Psoas muscle (tissue), 8 donors: ENCODE measurements around the gene ADAMTSL1. TPM values are rescaled to one million over a fixed set of nuclear protein-coding genes. Genes with fewer than 3 reads are reported as not detected.

Source experiments
- ATAC-seq, 4 donors: fragments of 200-7000 bp; cut with Tn5 transposase; one replicate each; pipeline ENCODE4 v1.9.1; 2020; ENCODE audit warnings: moderate library complexity in 3 of 4, mild to moderate bottlenecking in 2 of 4
- DNase-seq, 2 donors: peaks; one replicate each; pipeline ENCODE4 v3.0.0-alpha.2; 2020
- H3K27ac ChIP-seq: fragments of 200-600 bp; one replicate; pipeline ENCODE4 v1.8.0; 2022
- H3K27me3 ChIP-seq, 3 donors: fragments of 200-600 bp in 1 of 3; one replicate each; pipeline versions ENCODE4 v1.6.1 to v1.8.0; 2013 to 2022; ENCODE audit warnings: low read length in 2 of 3, mild to moderate bottlenecking in 2 of 3, moderate library complexity in 1 of 3; ENCODE audit not compliant: insufficient read depth in 3 of 3
- H3K36me3 ChIP-seq, 2 donors: fragments of 200-600 bp in 1 of 2; one replicate each; pipeline versions ENCODE4 v1.6.1 to v1.8.0; 2013 to 2022; ENCODE audit warnings: low read depth in 1 of 2, mild to moderate bottlenecking in 1 of 2, moderate library complexity in 1 of 2; ENCODE audit not compliant: insufficient read depth in 1 of 2
- H3K4me1 ChIP-seq: fragments of 200-600 bp; one replicate; pipeline ENCODE4 v1.8.0; 2022
- H3K4me3 ChIP-seq: fragments of 200-600 bp; one replicate; pipeline ENCODE4 v1.8.0; 2022; ENCODE audit warnings: mild to moderate bottlenecking
- H3K9me3 ChIP-seq: fragments of 200-600 bp; one replicate; pipeline ENCODE4 v1.8.0; 2022
- CTCF ChIP-seq: fragments of 200-600 bp; IDR thresholded peaks from one replicate; pipeline ENCODE4 v1.8.0; 2022; ENCODE audit warnings: antibody characterized with exemption
- WGBS, 3 donors: extraction: QIAGEN DNeasy Blood & Tissue Kit; methylation state at CpG; one replicate each; pipeline versions ENCODE4 v1.1.6 to v1.1.7; 2013; 5-methylcytosine and 5-hydroxymethylcytosine counted together
- intact Hi-C, 2 donors: fragments of 100-400 bp; cut with DNase I; formaldehyde crosslinking; loops; one replicate each; pipeline versions ENCODE4 v1.11.0 to v1.14.2; 2022
- polyA plus RNA-seq, 3 donors: library from polyadenylated mRNA; stranded (reverse); fragments of 200-250 nt; gene quantifications; one replicate each; pipeline ENCODE4 v1.2.3, GENCODE V29; 2013
- total RNA-seq, 4 donors: library from RNA; stranded (reverse); fragmentation: NEBNext Ultra II Directional in 2 of 4; extraction: Animal tissue kit (Norgen Biotek cat#: 25700) in 2 of 4; gene quantifications; one replicate each; pipeline versions ENCODE4 v1.2.1 to v1.2.4, GENCODE V29; 2021 to 2023
- donor health status: healthy with polysubstance abuse.
- donor health status: DM: no; HTN: no; CAD: no; lungs with moderate emphysema.
- donor health status: Bipolar disorder and iron deficiency.
- donor health status: healthy.
- donor health status: DM: yes; HTN: yes; CAD: no.
- donor health status: DM: no; HTN: no; CAD: no.
- donor health status: DM: no; HTN: no; CAD: no.
- donor health status: DM: yes; HTN: yes; CAD: no.

The ADAMTSL1 gene
- total and polyA plus RNA-seq, 7 donors: 0.08 to 0.57 (median 0.28) TPM

DNA sequence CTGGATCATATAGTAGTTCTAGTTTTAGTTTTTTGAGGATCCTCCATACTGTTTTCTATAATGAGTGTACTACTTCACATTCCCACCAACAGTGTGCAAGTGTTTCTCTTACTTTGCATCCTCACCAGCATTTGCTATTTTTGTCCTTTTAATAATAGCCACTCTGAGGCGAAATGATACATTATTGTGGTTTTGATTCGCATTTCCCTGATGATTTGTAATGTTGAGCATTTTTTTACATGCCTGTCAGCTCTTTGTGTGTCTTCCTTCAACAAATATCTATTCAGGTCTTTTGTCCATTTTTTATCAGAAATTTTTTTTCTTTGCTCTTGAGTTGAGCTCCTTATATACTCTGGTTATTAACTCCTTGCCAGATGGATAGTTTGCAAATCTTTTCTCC lies 114.0 kb downstream of the ADAMTSL1 start:
- no peak for DNase-seq
- H3K36me3 ChIP-seq: no peaks in the 10 kb centered on the region
- no peaks in the 10 kb centered on the region for H3K4me1 ChIP-seq
- H3K9me3 ChIP-seq: peaks cover 16% of the 10 kb centered on the region
- intact Hi-C loops: no loop called here
- H3K27ac ChIP-seq: no peak overlapping the region
- ATAC-seq: no peak
- 88 to 91% (median 90%) methylated on average over 2 of the region's 2 CpGs for WGBS, 3 donors
- H3K27me3 ChIP-seq: no peaks in the 10 kb centered on the region
- no peak overlapping the region for H3K4me3 ChIP-seq
- no peak for TF ChIP-seq CTCF

DNA sequence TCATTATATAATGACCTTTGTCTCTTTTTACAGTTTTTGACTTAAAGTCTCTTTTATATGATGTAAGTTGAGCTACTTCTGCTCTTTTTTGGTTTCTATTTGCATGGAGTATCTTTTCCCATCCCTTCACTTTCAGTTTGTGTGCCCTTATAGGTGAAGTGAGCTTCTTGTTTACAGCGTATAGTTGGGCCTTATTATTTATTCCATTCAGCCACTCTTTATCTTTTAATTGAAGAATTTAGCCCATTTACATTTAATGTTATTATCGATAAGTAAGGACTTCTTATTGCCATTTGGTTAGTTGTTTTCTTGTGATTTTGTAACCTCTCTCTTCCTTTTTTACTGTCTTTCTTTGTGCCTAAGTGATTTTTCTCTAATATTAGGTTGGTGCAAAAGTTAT lies 117.3 kb downstream of the ADAMTSL1 start:
- Histone ChIP-seq H3K4me3 (no peak overlapping the region), H3K4me1 (no peaks in the 10 kb centered on the region), H3K27me3 (no peaks in the 10 kb centered on the region), H3K27ac (no peak overlapping the region), H3K9me3 (peaks cover 21% of the 10 kb centered on the region), H3K36me3 (no peaks in the 10 kb centered on the region)
- 97 to 99% (median 97%) methylated on average over 2 of the region's 2 CpGs for WGBS, 3 donors
- no peak for DNase-seq
- intact Hi-C loops: no loop called here
- ATAC-seq: no peak
- no peak for TF ChIP-seq CTCF

- no peak overlapping the region for H3K4me3 ChIP-seq
- TF ChIP-seq CTCF: no peak
- no peaks in the 10 kb centered on the region for H3K4me1 ChIP-seq
- DNase-seq: no peak
- no peak for ATAC-seq
- H3K27ac ChIP-seq: no peak overlapping the region
- intact Hi-C loops: no loop called here
- no peaks in the 10 kb centered on the region for H3K36me3 ChIP-seq
- H3K9me3 ChIP-seq: peaks cover 21% of the 10 kb centered on the region
- H3K27me3 ChIP-seq: no peaks in the 10 kb centered on the region
Observed at GRCh38 chr9:18594837-18595236, 120.9 kb downstream of the ADAMTSL1 start.

- ATAC-seq (no peak), DNase-seq (no peak)
- no peaks in the 10 kb centered on the region for H3K36me3 ChIP-seq
- peaks cover 21% of the 10 kb centered on the region for H3K9me3 ChIP-seq
- intact Hi-C loops: no loop called here
- no peak for TF ChIP-seq CTCF
- no peak overlapping the region for H3K27ac ChIP-seq
- no peaks in the 10 kb centered on the region for H3K4me1 ChIP-seq
- no peaks in the 10 kb centered on the region for H3K27me3 ChIP-seq
- WGBS, 3 donors: 29 to 41% (median 31%) methylated on average over 3 of the region's 3 CpGs
- H3K4me3 ChIP-seq: no peak overlapping the region
Observed at GRCh38 chr9:18595597-18595996, 121.6 kb downstream of the ADAMTSL1 start.

DNA sequence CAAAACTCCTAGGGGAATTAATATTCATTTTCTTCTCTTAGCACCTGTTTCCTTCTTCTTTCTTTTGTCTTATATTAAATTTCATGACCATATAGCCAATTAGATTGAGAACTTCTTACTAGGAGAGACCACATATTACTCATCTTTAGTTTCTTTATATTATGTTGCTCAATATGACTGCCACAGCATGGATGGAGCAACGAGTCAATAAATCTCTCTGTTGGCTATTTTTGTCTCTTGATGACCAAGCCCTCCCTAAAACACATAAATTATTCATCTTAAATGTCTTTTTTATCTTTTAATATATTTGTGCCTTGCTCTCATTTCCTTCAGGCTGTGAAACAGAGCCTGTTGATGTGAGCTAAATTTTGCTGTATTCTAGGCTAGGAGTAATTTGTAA lies 123.0 kb downstream of the ADAMTSL1 start:
- WGBS, 3 donors: 75 to 78% (median 78%) methylated on average over 1 of the region's 1 CpG

More for the DNA sequence above, 123.0 kb downstream of the ADAMTSL1 start:
- intact Hi-C loops: no loop called here
- Histone ChIP-seq H3K27me3 (no peaks in the 10 kb centered on the region), H3K36me3 (no peaks in the 10 kb centered on the region), H3K4me1 (no peaks in the 10 kb centered on the region), H3K4me3 (no peak overlapping the region), H3K9me3 (peaks cover 10% of the 10 kb centered on the region), H3K27ac (no peak overlapping the region)
- DNase-seq: no peak
- no peak for ATAC-seq
- no peak for TF ChIP-seq CTCF
